HTR-8/SVneo (cell line): ENCODE results near the gene ACTR3.

Experiments used
- DNase-seq: peaks from one replicate; pipeline ENCODE4 v3.0.0; 2011; ENCODE audit warnings: low spot score, mixed read lengths; ENCODE audit not compliant: insufficient read length
- FAIRE-seq: peaks from 2 replicates; lab custom pipeline; 2011; peaks lifted over from hg19 to GRCh38; lab: Jason Lieb, UNC

The ACTR3 gene

GRCh38 chr2:113985554-113986397, 95.9 kb downstream of the ACTR3 start:
- DNase-seq (no peak), FAIRE-seq (no peak)

- FAIRE-seq = no peak
- DNase-seq = no peak
Measured at GRCh38 chr2:113986762-113987290, 96.9 kb downstream of the ACTR3 start.

- DNase-seq (no peak), FAIRE-seq (no peak)
Measured at GRCh38 chr2:113992090-113992489, 102.2 kb downstream of the ACTR3 start.

GRCh38 chr2:113996671-113997594, 107.0 kb downstream of the ACTR3 start:
- DNase-seq = no peak
- no peak for FAIRE-seq

- FAIRE-seq (no peak), DNase-seq (no peak)
Measured at GRCh38 chr2:114001152-114001551, 111.3 kb downstream of the ACTR3 start.

- DNase-seq (no peak), FAIRE-seq (no peak)
Measured at GRCh38 chr2:114001937-114002336, 112.0 kb downstream of the ACTR3 start.

GRCh38 chr2:114005110-114005783, 115.4 kb downstream of the ACTR3 start:
- DNase-seq = no peak
- FAIRE-seq = no peak

GRCh38 chr2:114006460-114006859, 116.6 kb downstream of the ACTR3 start:
- FAIRE-seq = no peak
- DNase-seq = no peak

- FAIRE-seq (no peak), DNase-seq (no peak)
Measured at GRCh38 chr2:114007436-114007835, 117.5 kb downstream of the ACTR3 start.

- FAIRE-seq = no peak
- DNase-seq = no peak
Measured at GRCh38 chr2:114008720-114009119, 118.8 kb downstream of the ACTR3 start.

- FAIRE-seq = no peak
- no peak for DNase-seq
Measured at GRCh38 chr2:114009205-114009944, 119.5 kb downstream of the ACTR3 start.

GRCh38 chr2:114010001-114010400, 120.1 kb downstream of the ACTR3 start:
- DNase-seq (no peak), FAIRE-seq (no peak)

- DNase-seq = no peak
- no peak for FAIRE-seq
Measured at GRCh38 chr2:114011713-114012112, 121.8 kb downstream of the ACTR3 start.
